AG04450 (cell line): Measurements from ENCODE around the gene PCSK6. TPM values are rescaled to one million over a fixed set of nuclear protein-coding genes. Genes with fewer than 3 reads are reported as not detected.

ENCODE experiments used
- CTCF ChIA-PET: fragments of 300-600, 350-600 bp; formaldehyde crosslinking; extraction: SDS; loops from one replicate; lab custom pipeline; 2022; ENCODE audit warnings: antibody characterized with exemption, inconsistent platforms; lab: Charles Lee
- POLR2A ChIA-PET: fragments of 350-600 bp; formaldehyde crosslinking; extraction: SDS; loops from one replicate; lab custom pipeline; 2021; ENCODE audit warnings: antibody characterized with exemption, inconsistent platforms; lab: Yijun Ruan, JAX
- DNase-seq: peaks from one replicate; pipeline ENCODE4 v3.0.0-alpha.2; 2011; ENCODE audit warnings: low read depth, low spot score
- H3K27ac ChIP-seq: one replicate; pipeline ENCODE4 v1.5.1; 2012; ENCODE audit warnings: low read depth, low read length, control low read depth
- H3K27me3 ChIP-seq: one replicate; pipeline ENCODE4 v1.6.0; 2012; ENCODE audit warnings: low read length; ENCODE audit not compliant: control insufficient read depth, insufficient read depth
- H3K4me3 ChIP-seq: 2 replicates; pipeline ENCODE4 v1.5.1; 2011; ENCODE audit warnings: mild to moderate bottlenecking, low read depth, low read length, control low read depth
- H3K9me3 ChIP-seq: 2 replicates; pipeline ENCODE4 v1.5.1; 2012; ENCODE audit warnings: low read length; ENCODE audit not compliant: control insufficient read depth, insufficient read depth
- CTCF ChIP-seq: IDR thresholded peaks from 2 replicates; pipeline ENCODE4 v1.5.1; 2011; ENCODE audit warnings: low read depth, low read length, control low read depth, inconsistent platforms
- polyA plus RNA-seq: library from polyadenylated mRNA; depleted of rRNA; stranded (reverse); fragments of >200 nt; gene quantifications from 2 replicates; pipeline ENCODE4 v1.2.3, GENCODE V29; 2011

Gene PCSK6
- polyA plus RNA-seq, 1 experiment, result 0.06 TPM

GRCh38 chr15:101275018-101275417 lies 214.5 kb downstream of the PCSK6 start:
- H3K9me3 ChIP-seq, result no peaks in the 10 kb centered on the region
- no peak for TF ChIP-seq CTCF
- no peak overlapping the region for H3K4me3 ChIP-seq
- ChIA-PET POLR2A (interaction anchor here (0.6 kb wide), 1 partner anchor 110 kb away, joined by 15 read pairs; no protein-coding TSS in a partner anchor), CTCF (interaction anchor here (1.0 to 1.2 kb wide), 3 partner anchors 14 to 366 kb away, joined by 3 to 5 read pairs (median 5); no protein-coding TSS in a partner anchor)
- no peak overlapping the region for H3K27ac ChIP-seq
- no peak for DNase-seq
- no peaks in the 10 kb centered on the region for H3K27me3 ChIP-seq

- Histone ChIP-seq H3K9me3 (no peaks in the 10 kb centered on the region), H3K4me3 (no peak overlapping the region), H3K27me3 (no peaks in the 10 kb centered on the region), H3K27ac (no peak overlapping the region)
- no peak for DNase-seq
- POLR2A ChIA-PET, result no interaction called here
- CTCF ChIA-PET, result interaction anchor here (1.0 to 1.8 kb wide), 3 partner anchors 15 to 266 kb away, joined by 5 to 9 read pairs (median 6); no protein-coding TSS in a partner anchor
- TF ChIP-seq CTCF, result no peak
Measured at GRCh38 chr15:101273534-101273933, 216.0 kb downstream of the PCSK6 start.

- TF ChIP-seq CTCF, result no peak
- Histone ChIP-seq H3K27me3 (no peaks in the 10 kb centered on the region), H3K27ac (no peak overlapping the region), H3K4me3 (no peak overlapping the region), H3K9me3 (no peaks in the 10 kb centered on the region)
- POLR2A ChIA-PET, result no interaction called here
- CTCF ChIA-PET, result interaction anchor here (1.0 to 1.8 kb wide), 4 partner anchors 14 to 369 kb away, joined by 4 to 9 read pairs (median 6); no protein-coding TSS in a partner anchor
- no peak for DNase-seq
Measured at GRCh38 chr15:101272584-101272983, 216.9 kb downstream of the PCSK6 start.

- Histone ChIP-seq H3K27ac (no peak overlapping the region), H3K4me3 (no peak overlapping the region), H3K9me3 (no peaks in the 10 kb centered on the region; the same call in 1 of the 2 replicates), H3K27me3 (no peaks in the 10 kb centered on the region)
- ChIA-PET CTCF (interaction anchor here (0.6 to 1.1 kb wide), 4 partner anchors 7 to 250 kb away, joined by 3 to 7 read pairs (median 4); no protein-coding TSS in a partner anchor), POLR2A (interaction anchor here (0.6 kb wide), 1 partner anchor 9 kb away, joined by 4 read pairs; no protein-coding TSS in a partner anchor)
- no peak for DNase-seq
- peak; percentile 33 for TF ChIP-seq CTCF
Measured at GRCh38 chr15:101269479-101270223, 219.9 kb downstream of the PCSK6 start.
